22Rv1 (cell line): ENCODE data around the gene MGST2.

ENCODE experiments used
- ZFX ChIP-seq: fragments of 450-650 bp; IDR thresholded peaks from 2 replicates; pipeline ENCODE4 v1.6.1; 2017; ENCODE audit warnings: antibody characterized with exemption, borderline replicate concordance
- TF ChIP-seq, protein P1 (sequence below): fragments of 450-650 bp; IDR thresholded peaks from 2 replicates; pipeline ENCODE4 v1.5.1; 2017; ENCODE audit warnings: mild to moderate bottlenecking

DNA sequence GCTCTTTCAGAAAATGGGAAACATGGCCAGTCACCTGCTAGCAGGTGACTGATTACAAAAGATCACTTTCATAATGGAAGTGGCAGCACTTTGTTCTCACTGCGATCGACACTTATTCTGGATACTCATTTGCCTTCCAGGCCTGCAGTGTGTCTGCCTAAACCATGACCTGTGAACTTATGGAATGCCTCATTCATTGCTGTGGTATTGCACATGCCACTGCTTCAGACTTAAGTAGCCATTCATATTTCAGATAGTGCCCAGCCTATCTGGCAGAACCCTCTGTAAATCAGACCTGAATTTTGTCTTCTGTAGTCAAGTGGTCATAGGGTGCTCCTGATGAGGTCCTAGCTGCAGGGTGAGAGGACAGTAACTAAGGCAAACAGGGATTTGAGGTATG is 23.3 kb upstream of the MGST2 start:
- TF ChIP-seq, protein P1, sequence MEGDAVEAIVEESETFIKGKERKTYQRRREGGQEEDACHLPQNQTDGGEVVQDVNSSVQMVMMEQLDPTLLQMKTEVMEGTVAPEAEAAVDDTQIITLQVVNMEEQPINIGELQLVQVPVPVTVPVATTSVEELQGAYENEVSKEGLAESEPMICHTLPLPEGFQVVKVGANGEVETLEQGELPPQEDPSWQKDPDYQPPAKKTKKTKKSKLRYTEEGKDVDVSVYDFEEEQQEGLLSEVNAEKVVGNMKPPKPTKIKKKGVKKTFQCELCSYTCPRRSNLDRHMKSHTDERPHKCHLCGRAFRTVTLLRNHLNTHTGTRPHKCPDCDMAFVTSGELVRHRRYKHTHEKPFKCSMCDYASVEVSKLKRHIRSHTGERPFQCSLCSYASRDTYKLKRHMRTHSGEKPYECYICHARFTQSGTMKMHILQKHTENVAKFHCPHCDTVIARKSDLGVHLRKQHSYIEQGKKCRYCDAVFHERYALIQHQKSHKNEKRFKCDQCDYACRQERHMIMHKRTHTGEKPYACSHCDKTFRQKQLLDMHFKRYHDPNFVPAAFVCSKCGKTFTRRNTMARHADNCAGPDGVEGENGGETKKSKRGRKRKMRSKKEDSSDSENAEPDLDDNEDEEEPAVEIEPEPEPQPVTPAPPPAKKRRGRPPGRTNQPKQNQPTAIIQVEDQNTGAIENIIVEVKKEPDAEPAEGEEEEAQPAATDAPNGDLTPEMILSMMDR: no peak
- no peak for TF ChIP-seq ZFX
